ENCODE data around the gene SYT1.

SYT1 gene

GRCh38 chr12:79266343-79267144 lies 402.0 kb downstream of the SYT1 start:
- H3K4me3 ChIP-seq (ENCODE audit: low read depth, low read length) = no peak overlapping the region
- no peaks in the 10 kb centered on the region for H3K27me3 ChIP-seq (ENCODE audit: insufficient read depth, low read depth, severe bottlenecking)
- no peaks in the 10 kb centered on the region; the same call in 1 of the 2 replicates for H3K36me3 ChIP-seq
- TF ChIP-seq, protein P1, sequence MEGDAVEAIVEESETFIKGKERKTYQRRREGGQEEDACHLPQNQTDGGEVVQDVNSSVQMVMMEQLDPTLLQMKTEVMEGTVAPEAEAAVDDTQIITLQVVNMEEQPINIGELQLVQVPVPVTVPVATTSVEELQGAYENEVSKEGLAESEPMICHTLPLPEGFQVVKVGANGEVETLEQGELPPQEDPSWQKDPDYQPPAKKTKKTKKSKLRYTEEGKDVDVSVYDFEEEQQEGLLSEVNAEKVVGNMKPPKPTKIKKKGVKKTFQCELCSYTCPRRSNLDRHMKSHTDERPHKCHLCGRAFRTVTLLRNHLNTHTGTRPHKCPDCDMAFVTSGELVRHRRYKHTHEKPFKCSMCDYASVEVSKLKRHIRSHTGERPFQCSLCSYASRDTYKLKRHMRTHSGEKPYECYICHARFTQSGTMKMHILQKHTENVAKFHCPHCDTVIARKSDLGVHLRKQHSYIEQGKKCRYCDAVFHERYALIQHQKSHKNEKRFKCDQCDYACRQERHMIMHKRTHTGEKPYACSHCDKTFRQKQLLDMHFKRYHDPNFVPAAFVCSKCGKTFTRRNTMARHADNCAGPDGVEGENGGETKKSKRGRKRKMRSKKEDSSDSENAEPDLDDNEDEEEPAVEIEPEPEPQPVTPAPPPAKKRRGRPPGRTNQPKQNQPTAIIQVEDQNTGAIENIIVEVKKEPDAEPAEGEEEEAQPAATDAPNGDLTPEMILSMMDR (IDR thresholded peaks at IDR 0.05; ENCODE audit: low read depth, low read length) = no peak
- no peaks in the 10 kb centered on the region for H3K9me3 ChIP-seq (ENCODE audit: severe bottlenecking)
- DNase-seq = no peak
- no peak overlapping the region for H3K27ac ChIP-seq

- TF ChIP-seq, protein P1 (IDR thresholded peaks at IDR 0.05; ENCODE audit: low read depth, low read length) = no peak
- H3K36me3 ChIP-seq = no peaks in the 10 kb centered on the region; the same call in 1 of the 2 replicates
- H3K4me3 ChIP-seq (ENCODE audit: low read depth, low read length) = no peak overlapping the region
- DNase-seq = peak; percentile 14
- no peak overlapping the region for H3K27ac ChIP-seq
- no peaks in the 10 kb centered on the region for H3K27me3 ChIP-seq (ENCODE audit: insufficient read depth, low read depth, severe bottlenecking)
- no peaks in the 10 kb centered on the region for H3K9me3 ChIP-seq (ENCODE audit: severe bottlenecking)
These were observed 403.0 kb downstream of the SYT1 start for GRCh38 chr12:79267580-79267979.

DNA sequence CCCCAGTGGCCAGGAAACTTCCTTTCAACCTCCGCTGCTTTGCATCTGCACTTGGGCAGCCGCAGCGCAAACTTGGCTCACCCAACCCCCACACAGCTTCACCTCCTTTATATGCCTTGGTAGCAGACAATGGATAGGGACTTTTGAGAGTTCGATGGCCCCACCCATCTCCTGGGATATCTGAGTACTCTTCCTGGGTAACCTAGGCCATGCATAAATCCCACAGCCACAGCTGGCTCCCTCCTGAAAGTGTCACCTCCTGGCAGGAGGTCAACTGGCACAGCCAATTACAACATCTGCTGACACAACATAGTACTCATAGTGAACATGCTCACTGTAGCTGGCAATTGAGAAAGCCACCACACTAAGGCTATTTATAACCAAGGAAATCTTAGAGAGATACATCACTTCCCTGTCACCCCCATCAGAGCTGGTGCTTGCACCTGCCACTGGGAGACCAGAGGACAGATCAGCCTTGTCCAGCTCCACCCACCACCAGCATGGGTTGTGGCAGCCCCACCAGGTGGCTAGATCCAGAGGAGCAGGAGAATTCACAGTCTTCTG lies 410.0 kb downstream of the SYT1 start:
- no peak overlapping the region for H3K27ac ChIP-seq
- no peak overlapping the region for H3K4me3 ChIP-seq (ENCODE audit: low read depth, low read length)
- no peaks in the 10 kb centered on the region for H3K9me3 ChIP-seq (ENCODE audit: severe bottlenecking)
- TF ChIP-seq, protein P1 (IDR thresholded peaks at IDR 0.05; ENCODE audit: low read depth, low read length) = no peak
- H3K36me3 ChIP-seq = no peaks in the 10 kb centered on the region; the same call in 1 of the 2 replicates
- no peaks in the 10 kb centered on the region for H3K27me3 ChIP-seq (ENCODE audit: insufficient read depth, low read depth, severe bottlenecking)
- DNase-seq = no peak

GRCh38 chr12:79275631-79276030 lies 411.1 kb downstream of the SYT1 start:
- H3K27me3 ChIP-seq (ENCODE audit: insufficient read depth, low read depth, severe bottlenecking) = no peaks in the 10 kb centered on the region
- no peak for DNase-seq
- no peaks in the 10 kb centered on the region for H3K9me3 ChIP-seq (ENCODE audit: severe bottlenecking)
- H3K36me3 ChIP-seq = no peaks in the 10 kb centered on the region; the same call in 1 of the 2 replicates
- no peak overlapping the region for H3K4me3 ChIP-seq (ENCODE audit: low read depth, low read length)
- TF ChIP-seq, protein P1 (IDR thresholded peaks at IDR 0.05; ENCODE audit: low read depth, low read length) = no peak
- H3K27ac ChIP-seq = no peak overlapping the region

- no peaks in the 10 kb centered on the region; the same call in 1 of the 2 replicates for H3K36me3 ChIP-seq
- TF ChIP-seq, protein P1 (IDR thresholded peaks at IDR 0.05; ENCODE audit: low read depth, low read length) = no peak
- no peaks in the 10 kb centered on the region for H3K9me3 ChIP-seq (ENCODE audit: severe bottlenecking)
- no peak overlapping the region for H3K4me3 ChIP-seq (ENCODE audit: low read depth, low read length)
- no peak for DNase-seq
- H3K27ac ChIP-seq = no peak overlapping the region
- H3K27me3 ChIP-seq (ENCODE audit: insufficient read depth, low read depth, severe bottlenecking) = no peaks in the 10 kb centered on the region
These were observed 418.8 kb downstream of the SYT1 start for GRCh38 chr12:79283364-79283763.
